K562 (cell line): Measurements from ENCODE around the gene RGS17. TPM values are rescaled to one million over a fixed set of nuclear protein-coding genes. Genes with fewer than 3 reads are reported as not detected.

ENCODE experiments used
- BMI1 ChIP-seq: fragments of 150-350 bp; IDR thresholded peaks from 2 replicates; pipeline ENCODE4 v1.6.1; 2014; ENCODE audit warnings: low read length
- CHCHD3 ChIP-seq: fragments of 250-450 bp; sonication (Bioruptor Pico); IDR thresholded peaks from 2 replicates; pipeline ENCODE4 v2.1.2; 2022; ENCODE audit warnings: mild to moderate bottlenecking
- EGR1 ChIP-seq: fragments of 450-650 bp; conservative IDR thresholded peaks from 2 replicates; pipeline ENCODE4 v1.6.1; 2017; ENCODE audit warnings: mild to moderate bottlenecking
- EP400 ChIP-seq: fragments of 450-650 bp; IDR thresholded peaks from 2 replicates; pipeline ENCODE4 v1.6.1; 2017; ENCODE audit warnings: antibody characterized with exemption, mild to moderate bottlenecking, moderate library complexity
- HSF4 ChIP-seq: fragments of 250-450 bp; sonication (Bioruptor Pico); IDR thresholded peaks from 2 replicates; pipeline ENCODE4 v2.1.2; 2022; ENCODE audit warnings: mild to moderate bottlenecking, moderate library complexity, borderline replicate concordance
- MTF1 ChIP-seq: fragments of 250-450 bp; sonication (Bioruptor Pico); IDR thresholded peaks from 2 replicates; pipeline ENCODE4 v1.9.0; 2021; ENCODE audit warnings: moderate library complexity, mild to moderate bottlenecking, inconsistent platforms, borderline replicate concordance
- NFRKB ChIP-seq: fragments of 450-650 bp; IDR thresholded peaks from 2 replicates; pipeline ENCODE4 v1.6.1; 2016; ENCODE audit warnings: low read depth
- PHB2 ChIP-seq: fragments of 450-650 bp; IDR thresholded peaks from 2 replicates; pipeline ENCODE4 v1.6.1; 2017; ENCODE audit warnings: low read depth
- ZBTB17 ChIP-seq: fragments of 450-650 bp; formaldehyde crosslinking; IDR thresholded peaks from 2 replicates; pipeline ENCODE4 v1.4.0; 2020; ENCODE audit warnings: mild to moderate bottlenecking
- ZC3H8 ChIP-seq: fragments of 450-650 bp; IDR thresholded peaks from 2 replicates; pipeline ENCODE4 v1.6.1; 2017
- ZKSCAN3 ChIP-seq: fragments of 250-450 bp; sonication (Bioruptor Pico); IDR thresholded peaks from 2 replicates; pipeline ENCODE4 v1.4.0; 2020
- ZNF354B ChIP-seq: fragments of 250-450 bp; sonication (Bioruptor Pico); IDR thresholded peaks from 2 replicates; pipeline ENCODE4 v1.4.0; 2020
- ZNF586 ChIP-seq: fragments of 450-650 bp; formaldehyde crosslinking; conservative IDR thresholded peaks from 2 replicates; pipeline ENCODE4 v1.4.0; 2020; ENCODE audit warnings: mild to moderate bottlenecking, moderate library complexity
- polyA plus RNA-seq, 8 experiments: library from polyadenylated mRNA; depleted of rRNA in 4 of 8; stranded (reverse) in 5 of 8; unstranded in 3 of 8; fragments of >200 nt; fragmentation: Nextera tagmentation in 2 of 8; fragmentation: Illumina TruSeq in 1 of 8; extraction: Ambion mirVana in 2 of 8; extraction: Trizol in 1 of 8; gene quantifications; 2 replicates each; pipeline versions ENCODE4 v1.2.1 to v1.2.3, GENCODE V29; 2011 to 2014; ENCODE audit warnings: inconsistent platforms in 1 of 8, missing spikeins in 1 of 8
- total RNA-seq, 7 experiments: library from RNA; depleted of rRNA in 6 of 7; stranded (reverse); fragments of >200 nt in 6 of 7; fragmentation: Illumina TruSeq in 2 of 7; extraction: Trizol in 2 of 7; gene quantifications; 2 replicates each; pipeline versions ENCODE4 v1.2.1 to v1.2.3, GENCODE V29; 2011 to 2021; ENCODE audit warnings: low replicate concordance in 1 of 7
- TF ChIP-seq, protein P1 (sequence below): fragments of 450-650 bp; IDR thresholded peaks from 2 replicates; pipeline ENCODE4 v1.6.1; 2016
- TF ChIP-seq, protein P2 (sequence below): sonication (generic); formaldehyde crosslinking; IDR thresholded peaks from 2 replicates; pipeline ENCODE4 v1.8.0; 2022; ENCODE audit warnings: missing genetic modification reagents, mild to moderate bottlenecking, borderline replicate concordance
- TF ChIP-seq, protein P3 (sequence below): IDR thresholded peaks from 3 replicates; pipeline ENCODE4 v1.6.1; 2011; ENCODE audit warnings: borderline replicate concordance, mild to moderate bottlenecking; ENCODE audit not compliant: insufficient read length, insufficient read depth

The RGS17 gene
- total and polyA plus RNA-seq, 9 of the 15 experiments (the other 6 are each of a cell fraction or from before 2014, with no cell fraction given): 0.01 to 0.14 (median 0.08) TPM; not detected in 6

DNA sequence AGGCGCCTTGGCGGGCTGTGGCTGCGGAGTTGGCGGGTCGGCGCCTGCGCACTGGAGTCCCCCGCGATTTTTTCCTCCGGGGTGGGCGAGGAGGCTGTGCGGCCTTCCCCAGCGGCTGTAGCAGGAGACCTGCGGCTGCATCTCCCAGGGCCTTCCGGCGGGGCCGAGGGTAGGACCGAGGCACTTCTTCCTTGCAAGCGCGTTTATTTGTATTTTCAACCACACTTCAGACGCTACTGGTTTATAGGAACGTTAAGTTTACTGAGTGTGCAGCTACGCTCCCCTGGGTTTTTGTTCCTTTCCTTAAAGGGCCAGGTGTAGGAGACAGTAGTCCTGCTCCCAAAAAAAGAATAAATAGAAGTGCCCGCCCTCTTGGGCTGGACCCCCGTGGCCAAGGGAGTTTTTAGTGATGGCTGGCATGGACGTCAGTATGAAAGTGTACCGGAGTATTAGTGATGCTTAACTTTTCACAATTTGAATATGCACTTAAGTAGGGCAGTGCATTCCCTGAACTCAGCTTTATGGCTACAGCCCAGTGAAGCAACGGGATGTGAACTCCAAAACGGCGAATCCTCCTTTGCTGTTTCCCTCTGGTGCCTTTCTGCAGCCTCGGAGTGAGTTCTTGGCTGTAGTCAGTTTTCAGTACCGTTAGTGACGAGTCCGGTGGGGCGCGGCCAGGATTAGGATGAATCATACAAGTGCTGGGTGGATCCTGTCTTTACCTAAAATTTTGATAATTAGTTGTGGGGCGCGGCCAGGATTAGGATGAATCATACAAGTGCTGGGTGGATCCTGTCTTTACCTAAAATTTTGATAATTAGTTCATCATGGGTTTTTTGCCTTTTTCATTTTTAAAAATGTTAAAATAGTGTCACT lies 147.2 kb downstream of the RGS17 start (continued):
- no peak for TF ChIP-seq EGR1
- TF ChIP-seq, protein P1, sequence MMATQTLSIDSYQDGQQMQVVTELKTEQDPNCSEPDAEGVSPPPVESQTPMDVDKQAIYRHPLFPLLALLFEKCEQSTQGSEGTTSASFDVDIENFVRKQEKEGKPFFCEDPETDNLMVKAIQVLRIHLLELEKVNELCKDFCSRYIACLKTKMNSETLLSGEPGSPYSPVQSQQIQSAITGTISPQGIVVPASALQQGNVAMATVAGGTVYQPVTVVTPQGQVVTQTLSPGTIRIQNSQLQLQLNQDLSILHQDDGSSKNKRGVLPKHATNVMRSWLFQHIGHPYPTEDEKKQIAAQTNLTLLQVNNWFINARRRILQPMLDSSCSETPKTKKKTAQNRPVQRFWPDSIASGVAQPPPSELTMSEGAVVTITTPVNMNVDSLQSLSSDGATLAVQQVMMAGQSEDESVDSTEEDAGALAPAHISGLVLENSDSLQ: no peak
- peak; percentile 84; the same call in 1 of the 2 replicates for TF ChIP-seq NFRKB
- TF ChIP-seq CHCHD3 (CRISPR knock-in tag): 0 out of 2 replicates have a peak, but pooled peaks have one; percentile 55
- TF ChIP-seq, protein P2, sequence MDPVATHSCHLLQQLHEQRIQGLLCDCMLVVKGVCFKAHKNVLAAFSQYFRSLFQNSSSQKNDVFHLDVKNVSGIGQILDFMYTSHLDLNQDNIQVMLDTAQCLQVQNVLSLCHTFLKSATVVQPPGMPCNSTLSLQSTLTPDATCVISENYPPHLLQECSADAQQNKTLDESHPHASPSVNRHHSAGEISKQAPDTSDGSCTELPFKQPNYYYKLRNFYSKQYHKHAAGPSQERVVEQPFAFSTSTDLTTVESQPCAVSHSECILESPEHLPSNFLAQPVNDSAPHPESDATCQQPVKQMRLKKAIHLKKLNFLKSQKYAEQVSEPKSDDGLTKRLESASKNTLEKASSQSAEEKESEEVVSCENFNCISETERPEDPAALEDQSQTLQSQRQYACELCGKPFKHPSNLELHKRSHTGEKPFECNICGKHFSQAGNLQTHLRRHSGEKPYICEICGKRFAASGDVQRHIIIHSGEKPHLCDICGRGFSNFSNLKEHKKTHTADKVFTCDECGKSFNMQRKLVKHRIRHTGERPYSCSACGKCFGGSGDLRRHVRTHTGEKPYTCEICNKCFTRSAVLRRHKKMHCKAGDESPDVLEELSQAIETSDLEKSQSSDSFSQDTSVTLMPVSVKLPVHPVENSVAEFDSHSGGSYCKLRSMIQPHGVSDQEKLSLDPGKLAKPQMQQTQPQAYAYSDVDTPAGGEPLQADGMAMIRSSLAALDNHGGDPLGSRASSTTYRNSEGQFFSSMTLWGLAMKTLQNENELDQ (CRISPR knock-in tag): no peak
- TF ChIP-seq, protein P3, sequence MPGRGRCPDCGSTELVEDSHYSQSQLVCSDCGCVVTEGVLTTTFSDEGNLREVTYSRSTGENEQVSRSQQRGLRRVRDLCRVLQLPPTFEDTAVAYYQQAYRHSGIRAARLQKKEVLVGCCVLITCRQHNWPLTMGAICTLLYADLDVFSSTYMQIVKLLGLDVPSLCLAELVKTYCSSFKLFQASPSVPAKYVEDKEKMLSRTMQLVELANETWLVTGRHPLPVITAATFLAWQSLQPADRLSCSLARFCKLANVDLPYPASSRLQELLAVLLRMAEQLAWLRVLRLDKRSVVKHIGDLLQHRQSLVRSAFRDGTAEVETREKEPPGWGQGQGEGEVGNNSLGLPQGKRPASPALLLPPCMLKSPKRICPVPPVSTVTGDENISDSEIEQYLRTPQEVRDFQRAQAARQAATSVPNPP: no peak
- TF ChIP-seq BMI1: no peak
- TF ChIP-seq MTF1 (CRISPR knock-in tag): no peak
- TF ChIP-seq ZNF586 (CRISPR knock-in tag): no peak
- no peak for TF ChIP-seq ZNF354B (CRISPR knock-in tag)
- no peak for TF ChIP-seq ZKSCAN3 (CRISPR knock-in tag)
- TF ChIP-seq PHB2: no peak
- no peak for TF ChIP-seq ZC3H8
- no peak; the same call in 1 of the 2 replicates for TF ChIP-seq EP400
- TF ChIP-seq ZBTB17 (CRISPR knock-in tag): 0 out of 2 replicates have a peak, but pooled peaks have one; percentile 18
- no peak for TF ChIP-seq HSF4
